SK-N-SH treated with all-trans-retinoic acid at 6 μM for 48 hours (cell line): Measurements from ENCODE around the gene INTS1.
A peak's percentile ranks its signal among the peaks of the same experiment; 100 is the strongest.

Experiments used
- ATAC-seq: fragments of 200-7000 bp; cut with Tn5 transposase; 3 replicates; pipeline ENCODE4 v1.9.1; 2020; ENCODE audit warnings: mild to moderate bottlenecking, moderate library complexity
- ARNTL ChIP-seq: fragments of 450-650 bp; formaldehyde crosslinking; IDR thresholded peaks from 2 replicates; pipeline ENCODE4 v1.5.0; 2020; ENCODE audit warnings: low read depth, mild to moderate bottlenecking, moderate library complexity, borderline replicate concordance
- BACH2 ChIP-seq: fragments of 250-450 bp; sonication (Bioruptor Pico); IDR thresholded peaks from 2 replicates; pipeline ENCODE4 v1.9.0; 2021; ENCODE audit warnings: mild to moderate bottlenecking, borderline replicate concordance
- CSDC2 ChIP-seq: fragments of 250-450 bp; sonication (Bioruptor Pico); IDR thresholded peaks from 2 replicates; pipeline ENCODE4 v1.5.0; 2020; ENCODE audit warnings: mild to moderate bottlenecking, moderate library complexity
- ESRRG ChIP-seq: fragments of 250-450 bp; sonication (Bioruptor Pico); IDR thresholded peaks from 2 replicates; pipeline ENCODE4 v1.6.1; 2021; ENCODE audit warnings: mild to moderate bottlenecking
- GLIS3 ChIP-seq: fragments of 250-450 bp; sonication (Bioruptor Pico); IDR thresholded peaks from 2 replicates; pipeline ENCODE4 v1.5.0; 2020; ENCODE audit warnings: mild to moderate bottlenecking, moderate library complexity
- ISL1 ChIP-seq: fragments of 250-450 bp; sonication (Bioruptor Pico); IDR thresholded peaks from 2 replicates; pipeline ENCODE4 v2.1.2; 2022; ENCODE audit warnings: mild to moderate bottlenecking, moderate library complexity
- OSR1 ChIP-seq: fragments of 250-450 bp; sonication (Bioruptor Pico); IDR thresholded peaks from 2 replicates; pipeline ENCODE4 v1.8.0; 2022; ENCODE audit warnings: moderate library complexity, mild to moderate bottlenecking, inconsistent platforms
- PATZ1 ChIP-seq: fragments of 250-450 bp; sonication (Bioruptor Pico); IDR thresholded peaks from 2 replicates; pipeline ENCODE4 v1.8.0; 2020; ENCODE audit warnings: mild to moderate bottlenecking, moderate library complexity, borderline replicate concordance
- PPARA ChIP-seq: fragments of 250-450 bp; sonication (Bioruptor Pico); IDR thresholded peaks from 2 replicates; pipeline ENCODE4 v1.5.0; 2020; ENCODE audit warnings: mild to moderate bottlenecking, borderline replicate concordance
- RARB ChIP-seq: fragments of 250-450 bp; sonication (Bioruptor Pico); IDR thresholded peaks from 2 replicates; pipeline ENCODE4 v1.8.0; 2021; ENCODE audit warnings: mild to moderate bottlenecking, moderate library complexity
- SNAI2 ChIP-seq: fragments of 250-450 bp; sonication (Bioruptor Pico); IDR thresholded peaks from 2 replicates; pipeline ENCODE4 v1.5.0; 2020; ENCODE audit warnings: mild to moderate bottlenecking, moderate library complexity
- TCF4 ChIP-seq: fragments of 250-450 bp; sonication (Bioruptor Pico); IDR thresholded peaks from 2 replicates; pipeline ENCODE4 v1.8.0; 2021; ENCODE audit warnings: mild to moderate bottlenecking, moderate library complexity, borderline replicate concordance
- TOX ChIP-seq: fragments of 250-450 bp; sonication (Bioruptor Pico); IDR thresholded peaks from 2 replicates; pipeline ENCODE4 v1.8.0; 2021; ENCODE audit warnings: mild to moderate bottlenecking, moderate library complexity, borderline replicate concordance
- ZC3H10 ChIP-seq: fragments of 250-450 bp; sonication (Bioruptor Pico); IDR thresholded peaks from 2 replicates; pipeline ENCODE4 v1.5.1; 2021; ENCODE audit warnings: mild to moderate bottlenecking, moderate library complexity
- ZFP3 ChIP-seq: fragments of 250-450 bp; sonication (Bioruptor Pico); IDR thresholded peaks from 2 replicates; pipeline ENCODE4 v1.5.0; 2020; ENCODE audit warnings: mild to moderate bottlenecking, moderate library complexity
- ZFP30 ChIP-seq: fragments of 450-650 bp; formaldehyde crosslinking; IDR thresholded peaks from 2 replicates; pipeline ENCODE4 v1.5.0; 2022; ENCODE audit warnings: mild to moderate bottlenecking, moderate library complexity
- ZNF565 ChIP-seq: fragments of 450-650 bp; formaldehyde crosslinking; conservative IDR thresholded peaks from 2 replicates; pipeline ENCODE4 v1.5.0; 2020; ENCODE audit warnings: low read depth, mild to moderate bottlenecking, moderate library complexity
- ZNF70 ChIP-seq: fragments of 450-650 bp; formaldehyde crosslinking; IDR thresholded peaks from 2 replicates; pipeline ENCODE4 v1.5.0; 2020; ENCODE audit warnings: mild to moderate bottlenecking, moderate library complexity
- ZNF8 ChIP-seq: fragments of 450-650 bp; formaldehyde crosslinking; IDR thresholded peaks from 2 replicates; pipeline ENCODE4 v1.5.0; 2020; ENCODE audit warnings: mild to moderate bottlenecking, moderate library complexity
- TF ChIP-seq, protein P1 (sequence below): fragments of 250-450 bp; sonication (Bioruptor Pico); IDR thresholded peaks from 2 replicates; pipeline ENCODE4 v1.5.0; 2020; ENCODE audit warnings: mild to moderate bottlenecking, moderate library complexity
- TF ChIP-seq, protein P2 (sequence below): fragments of 250-450 bp; sonication (Bioruptor Pico); IDR thresholded peaks from 2 replicates; pipeline ENCODE4 v1.5.1; 2020; ENCODE audit warnings: low read depth, mild to moderate bottlenecking, moderate library complexity

The INTS1 gene

DNA sequence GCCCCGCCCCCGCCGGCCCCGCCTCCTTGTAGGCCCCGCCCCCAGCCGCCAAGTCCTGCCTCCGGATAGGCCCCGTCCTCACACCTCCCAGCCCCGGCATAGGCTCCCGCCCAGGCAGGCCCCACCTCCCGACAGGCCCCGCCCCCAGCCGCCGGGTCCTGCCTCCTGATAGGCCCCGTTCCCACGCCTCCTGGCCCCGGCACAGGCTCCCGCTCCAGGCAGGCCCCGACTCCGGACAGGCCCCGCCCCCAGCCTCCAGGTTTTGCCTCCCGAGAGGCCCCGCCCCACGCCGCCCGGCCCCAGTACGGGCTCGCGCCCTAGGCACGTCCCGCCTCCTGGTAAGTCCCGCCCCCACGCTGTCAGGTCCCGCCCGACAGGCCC lies 44.7 kb downstream of the INTS1 start:
- ATAC-seq: peak; percentile 87

GRCh38 chr7:1458683-1459511 lies 45.3 kb downstream of the INTS1 start, which contains the start of gene MICALL2:
Gene MICALL2 (minus strand): TSS chr7:1459470. CDS start chr7:1459326, 144 bp downstream.
- TF ChIP-seq CSDC2 (no peak), ESRRG (CRISPR knock-in tag) (no peak), OSR1 (CRISPR knock-in tag) (no peak), ZNF8 (no peak), ZC3H10 (CRISPR knock-in tag) (no peak), ISL1 (CRISPR knock-in tag) (no peak), TOX (CRISPR knock-in tag) (no peak), ARNTL (CRISPR knock-in tag) (no peak), TCF4 (CRISPR knock-in tag) (no peak), BACH2 (no peak; the same call in 1 of the 2 replicates), ZFP3 (CRISPR knock-in tag) (no peak), ZFP30 (CRISPR knock-in tag) (no peak), RARB (CRISPR knock-in tag) (no peak), GLIS3 (CRISPR knock-in tag) (no peak)
- TF ChIP-seq, protein P1, sequence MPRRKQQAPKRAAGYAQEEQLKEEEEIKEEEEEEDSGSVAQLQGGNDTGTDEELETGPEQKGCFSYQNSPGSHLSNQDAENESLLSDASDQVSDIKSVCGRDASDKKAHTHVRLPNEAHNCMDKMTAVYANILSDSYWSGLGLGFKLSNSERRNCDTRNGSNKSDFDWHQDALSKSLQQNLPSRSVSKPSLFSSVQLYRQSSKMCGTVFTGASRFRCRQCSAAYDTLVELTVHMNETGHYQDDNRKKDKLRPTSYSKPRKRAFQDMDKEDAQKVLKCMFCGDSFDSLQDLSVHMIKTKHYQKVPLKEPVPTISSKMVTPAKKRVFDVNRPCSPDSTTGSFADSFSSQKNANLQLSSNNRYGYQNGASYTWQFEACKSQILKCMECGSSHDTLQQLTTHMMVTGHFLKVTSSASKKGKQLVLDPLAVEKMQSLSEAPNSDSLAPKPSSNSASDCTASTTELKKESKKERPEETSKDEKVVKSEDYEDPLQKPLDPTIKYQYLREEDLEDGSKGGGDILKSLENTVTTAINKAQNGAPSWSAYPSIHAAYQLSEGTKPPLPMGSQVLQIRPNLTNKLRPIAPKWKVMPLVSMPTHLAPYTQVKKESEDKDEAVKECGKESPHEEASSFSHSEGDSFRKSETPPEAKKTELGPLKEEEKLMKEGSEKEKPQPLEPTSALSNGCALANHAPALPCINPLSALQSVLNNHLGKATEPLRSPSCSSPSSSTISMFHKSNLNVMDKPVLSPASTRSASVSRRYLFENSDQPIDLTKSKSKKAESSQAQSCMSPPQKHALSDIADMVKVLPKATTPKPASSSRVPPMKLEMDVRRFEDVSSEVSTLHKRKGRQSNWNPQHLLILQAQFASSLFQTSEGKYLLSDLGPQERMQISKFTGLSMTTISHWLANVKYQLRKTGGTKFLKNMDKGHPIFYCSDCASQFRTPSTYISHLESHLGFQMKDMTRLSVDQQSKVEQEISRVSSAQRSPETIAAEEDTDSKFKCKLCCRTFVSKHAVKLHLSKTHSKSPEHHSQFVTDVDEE (CRISPR knock-in tag): no peak
- TF ChIP-seq, protein P2, sequence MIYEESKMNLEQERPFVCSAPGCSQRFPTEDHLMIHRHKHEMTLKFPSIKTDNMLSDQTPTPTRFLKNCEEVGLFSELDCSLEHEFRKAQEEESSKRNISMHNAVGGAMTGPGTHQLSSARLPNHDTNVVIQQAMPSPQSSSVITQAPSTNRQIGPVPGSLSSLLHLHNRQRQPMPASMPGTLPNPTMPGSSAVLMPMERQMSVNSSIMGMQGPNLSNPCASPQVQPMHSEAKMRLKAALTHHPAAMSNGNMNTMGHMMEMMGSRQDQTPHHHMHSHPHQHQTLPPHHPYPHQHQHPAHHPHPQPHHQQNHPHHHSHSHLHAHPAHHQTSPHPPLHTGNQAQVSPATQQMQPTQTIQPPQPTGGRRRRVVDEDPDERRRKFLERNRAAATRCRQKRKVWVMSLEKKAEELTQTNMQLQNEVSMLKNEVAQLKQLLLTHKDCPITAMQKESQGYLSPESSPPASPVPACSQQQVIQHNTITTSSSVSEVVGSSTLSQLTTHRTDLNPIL (CRISPR knock-in tag): no peak
- ATAC-seq: peak; percentile 61

More for the DNA sequence above, 44.7 kb downstream of the INTS1 start:
- TF ChIP-seq ZC3H10 (CRISPR knock-in tag) (no peak), BACH2 (no peak)

DNA sequence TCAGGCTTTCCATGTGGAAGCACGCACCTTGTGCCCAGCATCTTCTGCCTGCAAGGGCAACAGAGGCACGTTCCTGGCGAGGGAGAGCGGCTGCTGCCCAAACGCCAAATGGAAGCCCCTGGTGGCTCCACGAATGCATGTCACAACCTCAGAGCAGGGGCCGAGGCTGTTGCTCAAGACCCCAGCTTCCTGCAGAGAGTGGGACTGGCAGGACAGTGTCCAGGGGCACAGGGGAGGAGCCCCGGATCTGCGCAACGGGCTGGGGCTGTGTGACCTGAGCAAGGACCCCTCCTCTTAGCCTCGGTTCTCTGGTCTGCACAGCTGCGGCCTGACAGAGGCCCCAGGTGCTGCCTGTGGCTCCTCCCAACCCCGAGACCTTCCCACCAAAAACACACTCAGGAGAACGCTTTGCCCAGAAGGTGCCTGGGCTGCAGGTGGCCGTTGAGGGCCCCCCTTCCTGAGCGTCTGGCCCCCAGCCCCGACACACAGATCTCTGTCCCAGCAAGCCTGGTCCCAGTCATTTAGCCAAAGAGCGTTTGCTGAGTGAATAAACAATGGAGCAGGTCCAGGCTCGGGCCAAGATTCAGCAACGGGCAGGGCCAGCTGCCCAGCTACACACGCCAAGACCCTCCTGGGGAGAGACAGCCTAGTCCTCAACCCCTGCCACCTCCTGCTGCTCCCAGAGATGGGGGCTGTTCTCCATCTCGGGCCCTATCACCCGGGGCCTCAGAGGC lies 46.1 kb downstream of the INTS1 start:
- ATAC-seq: peak; percentile 0; the same call in 2 of the 3 replicates
- TF ChIP-seq TOX (CRISPR knock-in tag): no peak
- no peak for TF ChIP-seq ISL1 (CRISPR knock-in tag)
- TF ChIP-seq OSR1 (CRISPR knock-in tag): no peak
- no peak for TF ChIP-seq BACH2
- TF ChIP-seq ESRRG (CRISPR knock-in tag): no peak
- TF ChIP-seq, protein P2 (CRISPR knock-in tag): no peak
- TF ChIP-seq, all 23 proteins: peak for 0

GRCh38 chr7:1457059-1457948 lies 46.9 kb downstream of the INTS1 start:
- no peak for ATAC-seq

DNA sequence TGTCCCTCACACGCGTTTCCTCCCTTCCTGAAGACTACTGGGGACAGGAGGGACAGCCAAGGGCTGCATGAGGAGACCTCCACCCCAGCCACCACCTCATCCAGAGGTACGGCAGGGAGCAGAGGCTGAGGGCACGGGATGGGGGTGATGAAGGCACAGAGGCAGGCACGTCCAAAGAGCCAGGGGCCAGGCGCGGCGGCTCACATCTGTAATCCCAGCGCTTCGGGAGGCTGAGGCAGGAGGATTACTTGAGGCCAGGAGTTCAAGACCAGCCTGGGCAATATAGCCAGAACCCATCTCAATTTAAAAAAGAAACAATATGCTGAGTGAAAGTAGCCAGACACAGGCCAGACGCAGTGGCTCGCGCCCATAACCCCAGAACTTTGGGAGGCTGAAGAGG lies 48.2 kb downstream of the INTS1 start:
- no peak for TF ChIP-seq PATZ1 (CRISPR knock-in tag)
- no peak for TF ChIP-seq PPARA (CRISPR knock-in tag)
- TF ChIP-seq, protein P2 (CRISPR knock-in tag): no peak
- no peak for TF ChIP-seq ISL1 (CRISPR knock-in tag)
- no peak for TF ChIP-seq SNAI2 (CRISPR knock-in tag)
- TF ChIP-seq TCF4 (CRISPR knock-in tag): no peak
- no peak for TF ChIP-seq ZNF565 (CRISPR knock-in tag)
- no peak for TF ChIP-seq OSR1 (CRISPR knock-in tag)
- TF ChIP-seq CSDC2: no peak
- no peak for TF ChIP-seq TOX (CRISPR knock-in tag)
- no peak for TF ChIP-seq ZNF70 (CRISPR knock-in tag)
- no peak for TF ChIP-seq ARNTL (CRISPR knock-in tag)
- ATAC-seq: no peak

More at GRCh38 chr7:1457059-1457948, 46.9 kb downstream of the INTS1 start:
- TF ChIP-seq ZFP3 (CRISPR knock-in tag) (peak; percentile 99), BACH2 (no peak), SNAI2 (CRISPR knock-in tag) (no peak)
